HepG2 (cell line): ENCODE data around the gene WFDC12. TPM values are rescaled to one million over a fixed set of nuclear protein-coding genes. Genes with fewer than 3 reads are reported as not detected.

Experiments used
- ATAC-seq: fragments of 200-7000 bp; cut with Tn5 transposase; 3 replicates; pipeline ENCODE4 v1.9.1; 2020; ENCODE audit warnings: mild to moderate bottlenecking, moderate library complexity
- BruUV-seq: library from RNA; stranded (reverse); fragments of 400-500 nt; replicated peaks from 2 replicates; lab custom pipeline; 2021; lab: Mats Ljungman, UMichigan
- CTCF ChIA-PET: fragments of 300-600 bp; formaldehyde crosslinking; extraction: SDS; loops from one replicate; lab custom pipeline; 2021; ENCODE audit warnings: low total read pairs, inconsistent platforms, low intra/inter-chr PET ratio; lab: Yijun Ruan, JAX
- POLR2A ChIA-PET: fragments of 350-600 bp; sonication (Branson Sonifier 250); formaldehyde crosslinking; loops from one replicate; lab custom pipeline; 2020; ENCODE audit warnings: antibody characterized with exemption, inconsistent platforms; lab: Yijun Ruan, JAX
- DNase-seq: peaks from one replicate; pipeline ENCODE4 v3.0.0-alpha.2; 2015; ENCODE audit warnings: low spot score
- FAIRE-seq: peaks from 3 replicates; lab custom pipeline; 2011; peaks lifted over from hg19 to GRCh38; lab: Jason Lieb, UNC
- H2AFZ ChIP-seq: one replicate; pipeline ENCODE4 v1.6.1; 2011; ENCODE audit warnings: low read length, inconsistent platforms
- H3K27ac ChIP-seq: fragments of 300-600 bp; 3 replicates; pipeline ENCODE4 v1.8.0; 2011; ENCODE audit warnings: mixed run types, mild to moderate bottlenecking, mixed read lengths, low read length, inconsistent platforms; ENCODE audit not compliant: insufficient read depth; ENCODE audit errors: extremely low read length
- H3K27me3 ChIP-seq, 2 experiments: fragments of 200-600 bp in 1 of 2; 2 replicates in 1 of 2; 3 replicates in 1 of 2; pipeline versions ENCODE4 v1.6.0 to v1.8.0; 2011; ENCODE audit warnings: low read length in 2 of 2, mild to moderate bottlenecking in 2 of 2, moderate library complexity in 2 of 2, inconsistent platforms in 1 of 2; ENCODE audit not compliant: insufficient read depth in 2 of 2, control insufficient read depth in 1 of 2
- H3K36me3 ChIP-seq, 2 experiments: fragments of 200-600 bp in 1 of 2; replicated peaks in 1 of 2; 2 replicates in 1 of 2; 3 replicates in 1 of 2; pipeline versions ENCODE4 v1.5.1 to v1.8.0; 2011; ENCODE audit warnings: low read length in 2 of 2, inconsistent platforms in 1 of 2; ENCODE audit not compliant: insufficient read depth in 2 of 2, control insufficient read depth in 1 of 2
- H3K4me1 ChIP-seq: 2 replicates; pipeline ENCODE4 v1.5.1; 2012; ENCODE audit warnings: low read length, inconsistent platforms; ENCODE audit not compliant: insufficient read depth
- H3K4me2 ChIP-seq: 2 replicates; pipeline ENCODE4 v1.6.0; 2011; ENCODE audit warnings: low read depth, low read length, inconsistent platforms
- H3K4me3 ChIP-seq, 3 experiments: fragments of 200-600 bp in 1 of 3; sonication (generic), shearing (Covaris generic) in 1 of 3; replicated peaks in 1 of 3; 2 replicates each; pipeline ENCODE4 v1.5.1; 2011 to 2016; ENCODE audit warnings: low read length in 3 of 3, inconsistent platforms in 2 of 3, low read depth in 2 of 3, mild to moderate bottlenecking in 2 of 3, control low read depth in 1 of 3, mixed read lengths in 1 of 3; ENCODE audit not compliant: insufficient read depth in 1 of 3
- H3K79me2 ChIP-seq: one replicate; pipeline ENCODE4 v1.6.1; 2011; ENCODE audit warnings: low read length, inconsistent platforms; ENCODE audit not compliant: insufficient read depth
- H3K9ac ChIP-seq: 2 replicates; pipeline ENCODE4 v1.6.0; 2011; ENCODE audit warnings: mild to moderate bottlenecking, low read depth, low read length, inconsistent platforms; ENCODE audit not compliant: insufficient read depth
- H3K9me3 ChIP-seq: 2 replicates; pipeline ENCODE4 v1.5.1; 2012; ENCODE audit warnings: mild to moderate bottlenecking, low read length
- H4K20me1 ChIP-seq: 2 replicates; pipeline ENCODE4 v1.6.0; 2011; ENCODE audit warnings: inconsistent platforms, mild to moderate bottlenecking, low read length, moderate library complexity; ENCODE audit not compliant: insufficient read depth
- ELF4 ChIP-seq: sonication (generic); formaldehyde crosslinking; IDR thresholded peaks from 2 replicates; pipeline ENCODE4 v1.5.0; 2020; ENCODE audit warnings: missing genetic modification reagents, mild to moderate bottlenecking, moderate library complexity, borderline replicate concordance
- EP300 ChIP-seq, 3 experiments: sonication (generic) in 1 of 3; formaldehyde crosslinking in 1 of 3; IDR thresholded peaks; 2 replicates each; pipeline versions ENCODE4 v1.5.1 to v1.6.1; 2011 to 2020; ENCODE audit warnings: low read depth in 2 of 3, low read length in 2 of 3, borderline replicate concordance in 1 of 3, improper control_type of control experiment in 1 of 3, mild to moderate bottlenecking in 1 of 3, missing genetic modification reagents in 1 of 3, moderate library complexity in 1 of 3
- MAFF ChIP-seq: IDR thresholded peaks from 2 replicates; pipeline ENCODE4 v1.6.1; 2011; ENCODE audit warnings: low read depth, low read length, improper control_type of control experiment
- MAFK ChIP-seq, 2 experiments: IDR thresholded peaks in 1 of 2; conservative IDR thresholded peaks in 1 of 2; 2 replicates each; pipeline ENCODE4 v1.6.1; 2011; ENCODE audit warnings: improper control_type of control experiment in 2 of 2, low read length in 2 of 2
- PHB2 ChIP-seq: fragments of 450-650 bp; IDR thresholded peaks from 2 replicates; pipeline ENCODE4 v1.6.1; 2018; ENCODE audit not compliant: partially characterized antibody
- RORA ChIP-seq: sonication (generic); formaldehyde crosslinking; IDR thresholded peaks from 2 replicates; pipeline ENCODE4 v1.5.0; 2020; ENCODE audit warnings: mild to moderate bottlenecking, missing genetic modification reagents, moderate library complexity
- SKIL ChIP-seq: sonication (generic); formaldehyde crosslinking; IDR thresholded peaks from 2 replicates; pipeline ENCODE4 v1.8.0; 2022; ENCODE audit warnings: missing genetic modification reagents, mild to moderate bottlenecking, moderate library complexity, borderline replicate concordance
- SSRP1 ChIP-seq: IDR thresholded peaks from 2 replicates; pipeline ENCODE4 v1.6.1; 2016; ENCODE audit warnings: control low read depth
- ZIK1 ChIP-seq: sonication (generic); formaldehyde crosslinking; IDR thresholded peaks from 2 replicates; pipeline ENCODE4 v1.5.0; 2020; ENCODE audit warnings: mild to moderate bottlenecking, low read depth, missing genetic modification reagents, borderline replicate concordance
- ZKSCAN5 ChIP-seq: sonication (generic); formaldehyde crosslinking; IDR thresholded peaks from 2 replicates; pipeline ENCODE4 v1.5.1; 2020; ENCODE audit warnings: mild to moderate bottlenecking, missing genetic modification reagents
- WGBS: methylation state at CpG from one replicate; pipeline ENCODE4 v1.1.6; 2017; ENCODE audit warnings: low lambda C conversion rate; 5-methylcytosine and 5-hydroxymethylcytosine counted together
- in situ Hi-C: cut with HindIII; loops from 2 replicates; pipeline ENCODE4 v1.10.0; 2017; ENCODE audit warnings: low pct_unique_long_range_greater_than_20kb; ENCODE audit not compliant: extremely low pct_ligation_motif_present
- intact Hi-C: fragments of 100-400 bp; cut with micrococcal nuclease; formaldehyde crosslinking; loops from one replicate; pipeline ENCODE4 v1.10.0; 2022; ENCODE audit not compliant: unreplicated experiment
- polyA plus RNA-seq, 8 experiments: library from polyadenylated mRNA; depleted of rRNA in 3 of 8; stranded (reverse) in 7 of 8; unstranded in 1 of 8; fragments of >200 nt; fragmentation: Illumina TruSeq in 4 of 8; extraction: Trizol in 4 of 8; gene quantifications; 2 replicates each; pipeline versions ENCODE4 v1.2.1 to v1.2.3, GENCODE V29; 2011 to 2016; ENCODE audit warnings: low read depth in 4 of 8, missing spikeins in 1 of 8, mixed read lengths in 1 of 8; ENCODE audit not compliant: insufficient read depth in 1 of 8
- total RNA-seq, 5 experiments: library from RNA; depleted of rRNA; stranded (reverse); fragments of >200 nt; fragmentation: Illumina TruSeq; extraction: Trizol; gene quantifications; 2 replicates each; pipeline ENCODE4 v1.2.3, GENCODE V29; 2016; ENCODE audit warnings: low read depth in 1 of 5
- TF ChIP-seq, protein P1 (sequence below): sonication (generic); formaldehyde crosslinking; IDR thresholded peaks from 2 replicates; pipeline ENCODE4 v1.4.0; 2020; ENCODE audit warnings: mild to moderate bottlenecking, missing genetic modification reagents

The WFDC12 gene
- total and polyA plus RNA-seq, 2 of the 13 experiments (the other 11 are each of a cell fraction or from before 2014, with no cell fraction given): not detected

GRCh38 chr20:45128099-45128498, 3.8 kb upstream of the WFDC12 start:
- FAIRE-seq (peak; percentile 70), DNase-seq (no peak), ATAC-seq (no peak)
- ChIA-PET POLR2A (no interaction called here), CTCF (no interaction called here)
- Histone ChIP-seq H3K9ac (no peak overlapping the region), H3K4me3 (no peak overlapping the region), H3K4me1 (no peaks in the 10 kb centered on the region), H3K27me3 (peaks cover 1 to 6% of the 10 kb centered on the region in 2 experiments; a peak in 2 of 5 replicates), H2AFZ (no peak overlapping the region), H3K79me2 (no peaks in the 10 kb centered on the region), H3K9me3 (no peaks in the 10 kb centered on the region), H3K36me3 (no peaks in the 10 kb centered on the region), H3K4me2 (no peak overlapping the region), H3K27ac (no peak overlapping the region), H4K20me1 (no peaks in the 10 kb centered on the region)
- in situ Hi-C loops (no loop called here), intact Hi-C loops (no loop called here)
- no TSS peak for BruUV-seq
- TF ChIP-seq MAFF (peak; percentile 29; the same call in 1 of the 2 replicates), MAFK (conservative IDR thresholded peaks at IDR 0.05 in 1 of 2, IDR thresholded peaks at IDR 0.05 in 1 of 2; ENCODE audit: low read length in 2 of 2) (peak; percentile 28 to 44; a peak in 2 of 4 replicates), ELF4 (CRISPR knock-in tag) (no peak)
- WGBS: 50% methylated on average over 2 of the region's 2 CpGs

DNA sequence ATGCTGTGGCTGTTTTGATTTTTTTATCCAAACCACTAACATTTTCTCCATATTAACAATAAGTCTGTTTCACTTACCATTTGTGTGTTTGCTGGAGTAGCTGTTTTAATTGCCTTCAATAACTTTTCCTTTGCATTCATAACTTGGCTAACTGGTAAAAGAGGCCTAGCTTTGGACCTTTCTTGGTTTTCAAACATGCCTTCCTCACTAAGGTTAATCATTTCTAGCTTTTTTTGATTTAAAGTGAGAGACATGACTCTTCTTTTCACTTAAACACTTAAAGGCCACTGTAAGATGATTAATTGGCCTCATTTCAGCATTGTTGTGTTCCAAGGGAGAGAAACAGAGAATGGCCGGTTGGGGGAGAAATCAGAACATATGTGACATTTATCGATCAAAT, 2.9 kb downstream of the WFDC12 start:
- H3K9me3 ChIP-seq: no peaks in the 10 kb centered on the region
- no peaks in the 10 kb centered on the region for H3K79me2 ChIP-seq
- ChIA-PET CTCF (no interaction called here), POLR2A (no interaction called here)
- FAIRE-seq (no peak), ATAC-seq (no peak), DNase-seq (no peak)
- no peak overlapping the region for H3K4me3 ChIP-seq
- peaks cover 7% of the 10 kb centered on the region; the same call in 1 of the 2 replicates for H3K4me1 ChIP-seq
- H4K20me1 ChIP-seq: no peaks in the 10 kb centered on the region
- intact Hi-C loops: no loop called here
- in situ Hi-C loops: no loop called here
- no peak overlapping the region for H3K27ac ChIP-seq
- no peak overlapping the region for H3K9ac ChIP-seq
- BruUV-seq: no TSS peak
- 76% methylated on average over 2 of the region's 2 CpGs for WGBS
- H3K4me2 ChIP-seq: no peak overlapping the region
- H2AFZ ChIP-seq: no peak overlapping the region
- H3K27me3 ChIP-seq: peaks cover 1 to 6% of the 10 kb centered on the region in 2 experiments; a peak in 2 of 5 replicates
- no peaks in the 10 kb centered on the region for H3K36me3 ChIP-seq
- TF ChIP-seq SSRP1 (CRISPR knock-in tag) (no peak), PHB2 (no peak), ZKSCAN5 (CRISPR knock-in tag) (no peak), RORA (CRISPR knock-in tag) (no peak), ZIK1 (CRISPR knock-in tag) (no peak), SKIL (CRISPR knock-in tag) (no peak), EP300 (IDR thresholded peaks at IDR 0.05; ENCODE audit: low read depth in 2 of 2, low read length in 2 of 2) (no peak), EP300 (CRISPR knock-in tag; IDR thresholded peaks at IDR 0.05; ENCODE audit: borderline replicate concordance) (no peak)
- TF ChIP-seq, protein P1, sequence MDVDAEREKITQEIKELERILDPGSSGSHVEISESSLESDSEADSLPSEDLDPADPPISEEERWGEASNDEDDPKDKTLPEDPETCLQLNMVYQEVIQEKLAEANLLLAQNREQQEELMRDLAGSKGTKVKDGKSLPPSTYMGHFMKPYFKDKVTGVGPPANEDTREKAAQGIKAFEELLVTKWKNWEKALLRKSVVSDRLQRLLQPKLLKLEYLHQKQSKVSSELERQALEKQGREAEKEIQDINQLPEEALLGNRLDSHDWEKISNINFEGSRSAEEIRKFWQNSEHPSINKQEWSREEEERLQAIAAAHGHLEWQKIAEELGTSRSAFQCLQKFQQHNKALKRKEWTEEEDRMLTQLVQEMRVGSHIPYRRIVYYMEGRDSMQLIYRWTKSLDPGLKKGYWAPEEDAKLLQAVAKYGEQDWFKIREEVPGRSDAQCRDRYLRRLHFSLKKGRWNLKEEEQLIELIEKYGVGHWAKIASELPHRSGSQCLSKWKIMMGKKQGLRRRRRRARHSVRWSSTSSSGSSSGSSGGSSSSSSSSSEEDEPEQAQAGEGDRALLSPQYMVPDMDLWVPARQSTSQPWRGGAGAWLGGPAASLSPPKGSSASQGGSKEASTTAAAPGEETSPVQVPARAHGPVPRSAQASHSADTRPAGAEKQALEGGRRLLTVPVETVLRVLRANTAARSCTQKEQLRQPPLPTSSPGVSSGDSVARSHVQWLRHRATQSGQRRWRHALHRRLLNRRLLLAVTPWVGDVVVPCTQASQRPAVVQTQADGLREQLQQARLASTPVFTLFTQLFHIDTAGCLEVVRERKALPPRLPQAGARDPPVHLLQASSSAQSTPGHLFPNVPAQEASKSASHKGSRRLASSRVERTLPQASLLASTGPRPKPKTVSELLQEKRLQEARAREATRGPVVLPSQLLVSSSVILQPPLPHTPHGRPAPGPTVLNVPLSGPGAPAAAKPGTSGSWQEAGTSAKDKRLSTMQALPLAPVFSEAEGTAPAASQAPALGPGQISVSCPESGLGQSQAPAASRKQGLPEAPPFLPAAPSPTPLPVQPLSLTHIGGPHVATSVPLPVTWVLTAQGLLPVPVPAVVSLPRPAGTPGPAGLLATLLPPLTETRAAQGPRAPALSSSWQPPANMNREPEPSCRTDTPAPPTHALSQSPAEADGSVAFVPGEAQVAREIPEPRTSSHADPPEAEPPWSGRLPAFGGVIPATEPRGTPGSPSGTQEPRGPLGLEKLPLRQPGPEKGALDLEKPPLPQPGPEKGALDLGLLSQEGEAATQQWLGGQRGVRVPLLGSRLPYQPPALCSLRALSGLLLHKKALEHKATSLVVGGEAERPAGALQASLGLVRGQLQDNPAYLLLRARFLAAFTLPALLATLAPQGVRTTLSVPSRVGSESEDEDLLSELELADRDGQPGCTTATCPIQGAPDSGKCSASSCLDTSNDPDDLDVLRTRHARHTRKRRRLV (CRISPR knock-in tag): no peak
